Neuronal stem cell (in vitro differentiated cells): ENCODE measurements around the gene SDE2.
"Not testable (repeated sequence)": the region's sequence is repeated elsewhere in the genome, so short reads cannot be mapped to it uniquely, and the experiment has no call there.

ENCODE experiments used
- DNase-seq: peaks from one replicate; pipeline ENCODE4 v3.0.0-alpha.2; 2013; ENCODE audit warnings: low spot score
- H2AFZ ChIP-seq: one replicate; pipeline ENCODE4 v1.6.1; 2013; ENCODE audit warnings: mild to moderate bottlenecking, low read length, inconsistent platforms
- H2AK5ac ChIP-seq: 2 replicates; pipeline ENCODE4 v1.6.1; 2013; ENCODE audit warnings: low read depth, mild to moderate bottlenecking, inconsistent platforms, low read length, moderate library complexity, mixed read lengths
- H2BK120ac ChIP-seq: 2 replicates; pipeline ENCODE4 v1.6.1; 2013; ENCODE audit warnings: low read depth, mild to moderate bottlenecking, inconsistent platforms, low read length, moderate library complexity, mixed read lengths
- H2BK12ac ChIP-seq: one replicate; pipeline ENCODE4 v1.6.1; 2013; ENCODE audit warnings: low read length, inconsistent platforms
- H2BK15ac ChIP-seq: 2 replicates; pipeline ENCODE4 v1.6.1; 2013; ENCODE audit warnings: mild to moderate bottlenecking, low read length, inconsistent platforms, mixed read lengths
- H2BK5ac ChIP-seq: one replicate; pipeline ENCODE4 v1.6.1; 2013; ENCODE audit warnings: inconsistent platforms, mild to moderate bottlenecking, low read length, moderate library complexity
- H3K14ac ChIP-seq: one replicate; pipeline ENCODE4 v1.6.1; 2013; ENCODE audit warnings: low read length, inconsistent platforms
- H3K18ac ChIP-seq: 2 replicates; pipeline ENCODE4 v1.6.1; 2013; ENCODE audit warnings: low read length, inconsistent platforms
- H3K23ac ChIP-seq: 2 replicates; pipeline ENCODE4 v1.6.1; 2013; ENCODE audit warnings: low read depth, mild to moderate bottlenecking, mixed read lengths, low read length, inconsistent platforms; ENCODE audit not compliant: poor library complexity
- H3K27ac ChIP-seq: replicated peaks from 3 replicates; pipeline ENCODE4 v1.5.1; 2013; ENCODE audit warnings: low read length, inconsistent platforms
- H3K27me3 ChIP-seq, 3 experiments: 2 replicates each; pipeline ENCODE4 v1.6.1; 2013; ENCODE audit warnings: low read length in 3 of 3, mild to moderate bottlenecking in 2 of 3, inconsistent platforms in 1 of 3, low read depth in 1 of 3, mixed read lengths in 1 of 3, moderate library complexity in 1 of 3; ENCODE audit not compliant: control insufficient read depth in 3 of 3, insufficient read depth in 3 of 3
- H3K36me3 ChIP-seq, 2 donors: replicated peaks in 1 of 2; 2 replicates each; pipeline ENCODE4 v1.6.1; 2013; ENCODE audit warnings: low read length in 2 of 2; ENCODE audit not compliant: control insufficient read depth in 2 of 2, insufficient read depth in 2 of 2
- H3K4ac ChIP-seq: 2 replicates; pipeline ENCODE4 v1.6.1; 2013; ENCODE audit warnings: inconsistent platforms, mild to moderate bottlenecking, low read length, moderate library complexity
- H3K4me1 ChIP-seq, 2 donors: 1 replicate in 1 of 2; 2 replicates in 1 of 2; pipeline ENCODE4 v1.6.1; 2013; ENCODE audit warnings: low read length in 2 of 2, low read depth in 1 of 2; ENCODE audit not compliant: control insufficient read depth in 2 of 2, insufficient read depth in 1 of 2
- H3K4me2 ChIP-seq: one replicate; pipeline ENCODE4 v1.6.1; 2013; ENCODE audit warnings: mild to moderate bottlenecking, low read length, inconsistent platforms; ENCODE audit not compliant: insufficient read depth, poor library complexity, severe bottlenecking
- H3K4me3 ChIP-seq, 2 donors: 2 replicates each; pipeline ENCODE4 v1.5.1; 2013; ENCODE audit warnings: low read length in 2 of 2, mild to moderate bottlenecking in 2 of 2, inconsistent platforms in 1 of 2, moderate library complexity in 1 of 2
- H3K79me1 ChIP-seq: one replicate; pipeline ENCODE4 v1.6.1; 2013; ENCODE audit warnings: low read depth, mild to moderate bottlenecking, inconsistent platforms, low read length, moderate library complexity
- H3K9ac ChIP-seq: one replicate; pipeline ENCODE4 v1.6.1; 2013; ENCODE audit warnings: mild to moderate bottlenecking, low read depth, low read length, inconsistent platforms; ENCODE audit not compliant: poor library complexity
- H3K9me3 ChIP-seq, 2 donors: replicated peaks in 1 of 2; 2 replicates each; pipeline versions ENCODE3 to v1.6.1; 2013; ENCODE audit warnings: low read length in 2 of 2, mild to moderate bottlenecking in 2 of 2, inconsistent platforms in 1 of 2, low read depth in 1 of 2, mixed read lengths in 1 of 2, moderate library complexity in 1 of 2; ENCODE audit not compliant: control insufficient read depth in 2 of 2, insufficient read depth in 1 of 2
- H4K8ac ChIP-seq: one replicate; pipeline ENCODE4 v1.6.1; 2013; ENCODE audit warnings: low read depth, mild to moderate bottlenecking, inconsistent platforms, low read length, moderate library complexity
- H4K91ac ChIP-seq: one replicate; pipeline ENCODE4 v1.6.1; 2013; ENCODE audit warnings: low read length, low read depth, mild to moderate bottlenecking, inconsistent platforms; ENCODE audit not compliant: poor library complexity
- WGBS, 2 donors: extraction: QIAGEN DNeasy Blood & Tissue Kit; methylation state at CpG; one replicate each; pipeline ENCODE4 v1.1.7; 2013; ENCODE audit warnings: missing lambda C conversion rate in 2 of 2, mixed read lengths in 1 of 2; ENCODE audit not compliant: insufficient read length in 2 of 2, insufficient replicate concordance in 1 of 2; ENCODE audit errors: extremely low coverage in 2 of 2; 5-methylcytosine and 5-hydroxymethylcytosine counted together

The SDE2 gene

GRCh38 chr1:226009650-226010044 is 10.5 kb upstream of the SDE2 start:
- Histone ChIP-seq H2BK15ac (no peak overlapping the region), H3K79me1 (peaks cover 2% of the 10 kb centered on the region), H3K4ac (no peak overlapping the region), H2BK120ac (no peak overlapping the region), H3K23ac (no peak overlapping the region), H3K18ac (no peak overlapping the region), H3K4me2 (no peak overlapping the region), H3K14ac (no peak overlapping the region), H4K8ac (no peak overlapping the region), H4K91ac (no peak overlapping the region), H3K4me3 (no peak overlapping the region), H3K27me3 (peaks cover 0 to 17% (median 0%) of the 10 kb centered on the region in 3 experiments), H2AFZ (no peak overlapping the region), H3K27ac (no peak overlapping the region), H2AK5ac (no peak overlapping the region), H3K9ac (no peak overlapping the region), H2BK5ac (no peak overlapping the region), H3K9me3 (no peaks in the 10 kb centered on the region), H3K4me1 (no peaks in the 10 kb centered on the region), H2BK12ac (no peak overlapping the region), H3K36me3 (no peaks in the 10 kb centered on the region)
- DNase-seq = no peak
- no CpG with 5 or more reads among the region's 5 CpGs for WGBS, 2 donors

DNA sequence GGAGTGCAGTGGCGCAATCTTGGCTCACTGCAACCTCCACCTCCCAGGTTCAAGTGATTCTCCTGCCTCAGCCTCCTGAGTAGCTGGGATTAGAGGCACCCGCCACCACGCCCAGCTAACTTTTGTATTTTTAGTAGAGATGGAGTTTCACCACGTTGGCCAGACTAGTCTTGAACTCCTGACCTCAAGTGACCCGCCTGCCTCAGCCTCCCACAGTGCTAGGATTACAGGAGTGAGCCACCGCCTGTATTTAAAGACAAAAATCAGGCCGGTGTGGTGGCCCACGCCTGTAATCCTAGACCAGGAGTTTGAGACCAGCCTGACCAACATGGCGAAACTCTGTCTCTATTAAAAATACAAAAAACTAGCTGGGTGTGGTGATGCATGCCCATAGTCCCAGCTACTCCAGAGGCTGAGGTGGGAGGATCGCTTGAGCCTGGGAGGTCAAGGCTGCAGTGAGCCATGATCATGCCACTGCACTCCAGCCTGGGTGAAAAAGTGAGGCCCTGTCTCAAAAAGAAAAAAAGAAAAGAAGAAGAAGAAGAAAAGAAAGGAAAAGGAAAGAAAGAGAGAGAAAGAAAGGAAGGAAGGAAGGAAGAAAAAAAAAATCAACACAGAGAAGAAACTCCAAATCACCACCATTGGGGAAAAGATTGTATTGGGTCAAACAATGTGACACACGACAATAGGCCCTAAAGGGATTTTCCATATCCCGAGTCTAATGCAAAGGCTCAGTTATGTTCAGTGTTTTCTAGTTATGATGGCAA is 8.2 kb upstream of the SDE2 start:
- not testable (repeated sequence) for H3K9ac ChIP-seq, H3K4me1 ChIP-seq, H2AK5ac ChIP-seq, H3K23ac ChIP-seq, DNase-seq, H4K8ac ChIP-seq, H3K4me2 ChIP-seq, H3K4me3 ChIP-seq, H2BK15ac ChIP-seq, H3K18ac ChIP-seq, H2BK5ac ChIP-seq, H3K14ac ChIP-seq, H3K36me3 ChIP-seq, H3K27ac ChIP-seq, H2AFZ ChIP-seq, H3K4ac ChIP-seq, H3K27me3 ChIP-seq, H3K9me3 ChIP-seq, H3K79me1 ChIP-seq, H4K91ac ChIP-seq, H2BK12ac ChIP-seq, H2BK120ac ChIP-seq
- no CpG with 5 or more reads among the region's 12 CpGs for WGBS, 2 donors

DNA sequence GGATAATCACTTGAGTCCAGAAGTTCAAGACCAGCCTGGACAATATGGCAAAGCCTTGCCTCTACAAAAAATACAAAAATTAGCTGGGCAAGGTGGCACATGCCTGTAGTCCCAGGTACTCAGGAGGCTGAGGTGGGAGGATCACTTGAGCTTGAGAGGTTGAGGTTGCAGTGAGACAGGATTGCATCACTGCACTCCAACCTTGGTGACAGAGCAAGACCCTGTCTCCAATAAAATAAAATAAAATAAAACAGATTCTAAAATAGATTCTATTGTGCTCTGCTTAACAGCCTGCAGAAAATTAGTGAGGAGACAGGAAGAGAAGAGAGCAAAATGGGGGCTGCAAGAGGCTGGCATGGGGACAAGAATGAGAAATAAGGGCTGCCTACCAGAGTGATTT is 7.5 kb upstream of the SDE2 start:
- Histone ChIP-seq H3K9me3 (no peaks in the 10 kb centered on the region), H3K9ac (no peak overlapping the region), H3K36me3 (no peaks in the 10 kb centered on the region), H2BK5ac (no peak overlapping the region), H4K91ac (no peak overlapping the region), H2BK15ac (no peak overlapping the region), H3K27me3 (peaks cover 0 to 8% (median 0%) of the 10 kb centered on the region in 3 experiments), H3K27ac (no peak overlapping the region), H2BK12ac (no peak overlapping the region), H3K4me1 (peaks cover 10% of the 10 kb centered on the region in 2 donors), H3K4me3 (no peak overlapping the region), H3K14ac (no peak overlapping the region), H2AFZ (no peak overlapping the region), H3K4me2 (no peak overlapping the region), H4K8ac (no peak overlapping the region), H3K18ac (no peak overlapping the region), H3K4ac (no peak overlapping the region), H2BK120ac (no peak overlapping the region), H2AK5ac (no peak overlapping the region), H3K79me1 (no peaks in the 10 kb centered on the region), H3K23ac (no peak overlapping the region)
- DNase-seq = no peak

GRCh38 chr1:226004396-226004795 is 5.3 kb upstream of the SDE2 start:
- Histone ChIP-seq H3K36me3 (no peaks in the 10 kb centered on the region), H3K27ac (no peak overlapping the region), H3K4ac (no peak overlapping the region), H3K18ac (no peak overlapping the region), H3K23ac (no peak overlapping the region), H2BK12ac (no peak overlapping the region), H2BK5ac (no peak overlapping the region), H2AK5ac (no peak overlapping the region), H3K14ac (no peak overlapping the region), H3K27me3 (peaks cover 0 to under 1% (median 0%) of the 10 kb centered on the region in 3 experiments), H3K4me3 (no peak overlapping the region), H3K79me1 (no peaks in the 10 kb centered on the region), H4K91ac (no peak overlapping the region), H3K9ac (no peak overlapping the region), H2BK120ac (no peak overlapping the region), H2AFZ (no peak overlapping the region), H3K4me2 (no peak overlapping the region), H4K8ac (no peak overlapping the region), H3K9me3 (no peaks in the 10 kb centered on the region), H2BK15ac (no peak overlapping the region), H3K4me1 (peaks cover 16 to 17% of the 10 kb centered on the region in 2 donors)
- no peak for DNase-seq
- WGBS, 2 donors = no CpG with 5 or more reads among the region's 4 CpGs
